Measurements from ENCODE around the gene DOCK3. TPM values are rescaled to one million over a fixed set of nuclear protein-coding genes. Genes with fewer than 3 reads are reported as not detected.

Gene DOCK3
- total RNA-seq, 2 experiments from 2014 or later: 0.93 to 1.1 TPM

DNA sequence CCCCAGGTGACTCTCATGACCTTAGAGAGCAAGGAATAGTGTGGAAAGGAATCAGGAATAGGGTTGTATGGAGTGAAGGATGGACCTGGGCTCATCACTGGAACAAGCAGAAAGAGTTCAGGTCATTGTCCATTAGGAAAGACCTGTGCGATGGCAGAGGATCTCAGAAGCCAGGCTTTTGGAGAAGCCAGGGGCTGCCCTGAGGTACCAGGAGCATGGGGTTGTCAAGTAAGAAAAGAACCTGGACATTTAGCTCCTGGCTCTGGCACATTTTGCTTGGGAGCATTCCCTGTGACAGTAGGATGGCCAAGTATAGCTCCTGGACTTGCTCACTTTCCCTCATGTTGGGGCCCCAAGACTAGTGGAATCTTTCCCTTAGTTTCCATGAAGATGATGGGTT is 657.4 kb downstream of the DOCK3 start:
- TF ChIP-seq, protein P1, sequence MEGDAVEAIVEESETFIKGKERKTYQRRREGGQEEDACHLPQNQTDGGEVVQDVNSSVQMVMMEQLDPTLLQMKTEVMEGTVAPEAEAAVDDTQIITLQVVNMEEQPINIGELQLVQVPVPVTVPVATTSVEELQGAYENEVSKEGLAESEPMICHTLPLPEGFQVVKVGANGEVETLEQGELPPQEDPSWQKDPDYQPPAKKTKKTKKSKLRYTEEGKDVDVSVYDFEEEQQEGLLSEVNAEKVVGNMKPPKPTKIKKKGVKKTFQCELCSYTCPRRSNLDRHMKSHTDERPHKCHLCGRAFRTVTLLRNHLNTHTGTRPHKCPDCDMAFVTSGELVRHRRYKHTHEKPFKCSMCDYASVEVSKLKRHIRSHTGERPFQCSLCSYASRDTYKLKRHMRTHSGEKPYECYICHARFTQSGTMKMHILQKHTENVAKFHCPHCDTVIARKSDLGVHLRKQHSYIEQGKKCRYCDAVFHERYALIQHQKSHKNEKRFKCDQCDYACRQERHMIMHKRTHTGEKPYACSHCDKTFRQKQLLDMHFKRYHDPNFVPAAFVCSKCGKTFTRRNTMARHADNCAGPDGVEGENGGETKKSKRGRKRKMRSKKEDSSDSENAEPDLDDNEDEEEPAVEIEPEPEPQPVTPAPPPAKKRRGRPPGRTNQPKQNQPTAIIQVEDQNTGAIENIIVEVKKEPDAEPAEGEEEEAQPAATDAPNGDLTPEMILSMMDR (IDR thresholded peaks at IDR 0.05): no peak
- Histone ChIP-seq H3K4me3 (ENCODE audit: low read length) (no peak overlapping the region), H3K27me3 (ENCODE audit: control insufficient read depth in 1 of 2, insufficient read depth in 2 of 2, low read length in 2 of 2) (no peaks in the 10 kb centered on the region), H3K9me3 (ENCODE audit: control insufficient read depth in 1 of 2, insufficient read depth in 1 of 2, low read length in 2 of 2) (no peaks in the 10 kb centered on the region), H3K27ac (ENCODE audit: low read depth in 1 of 2, low read length in 2 of 2) (no peak overlapping the region), H3K4me1 (ENCODE audit: insufficient read depth, low read length) (no peaks in the 10 kb centered on the region), H3K36me3 (ENCODE audit: insufficient read depth, low read length) (no peaks in the 10 kb centered on the region)
- CTCF ChIA-PET: no interaction called here
- POLR2A ChIA-PET: no interaction called here
- H3K27ac Mint-ChIP-seq: no peak overlapping the region
- no peak for ATAC-seq (ENCODE audit: poor library complexity)
- no peaks in the 10 kb centered on the region for H3K4me1 Mint-ChIP-seq (ENCODE audit: low read depth)
- H3K4me3 Mint-ChIP-seq: no peak overlapping the region
- no peaks in the 10 kb centered on the region for H3K36me3 Mint-ChIP-seq (ENCODE audit: low read depth)
- H3K27me3 Mint-ChIP-seq: no peaks in the 10 kb centered on the region
- H3K9me3 Mint-ChIP-seq: no peaks in the 10 kb centered on the region
- DNase-seq: no peak
- intact Hi-C loops (cut with DNase I, micrococcal nuclease): no loop called here

DNA sequence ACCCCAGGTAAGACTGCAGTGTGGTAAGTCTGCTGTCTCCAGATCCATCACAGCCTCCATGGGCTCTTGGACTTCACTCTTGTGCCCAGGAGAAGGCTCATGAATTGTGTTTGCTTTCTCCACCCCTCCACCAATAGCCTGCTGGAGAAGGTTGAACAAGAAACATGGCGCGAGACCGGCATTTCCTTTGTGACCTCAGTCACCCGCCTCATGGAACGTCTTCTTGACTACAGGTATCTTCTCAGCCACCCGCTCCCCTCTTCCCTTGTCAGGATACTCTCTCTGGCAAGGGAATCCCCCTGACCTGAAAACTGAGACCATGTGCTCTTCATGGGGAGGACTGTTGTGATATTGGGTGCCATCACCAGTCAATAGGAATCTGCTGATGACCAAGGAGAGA is 658.3 kb downstream of the DOCK3 start:
- no peaks in the 10 kb centered on the region for H3K36me3 ChIP-seq (ENCODE audit: insufficient read depth, low read length)
- H3K4me1 Mint-ChIP-seq (ENCODE audit: low read depth): no peaks in the 10 kb centered on the region
- no peak overlapping the region for H3K27ac Mint-ChIP-seq
- POLR2A ChIA-PET: interaction anchor here (0.7 kb wide), 1 partner anchor 52 kb away, joined by 3 read pairs; the partner anchor contains the start of gene MANF
- H3K27me3 Mint-ChIP-seq: no peaks in the 10 kb centered on the region
- no peak overlapping the region for H3K4me3 ChIP-seq (ENCODE audit: low read length)
- H3K4me3 Mint-ChIP-seq: no peak overlapping the region
- CTCF ChIA-PET: interaction anchor here (0.9 kb wide), 1 partner anchor 9 kb away, joined by 3 read pairs; no protein-coding TSS in a partner anchor
- DNase-seq (no peak), ATAC-seq (ENCODE audit: poor library complexity) (no peak)
- intact Hi-C loops (cut with DNase I, micrococcal nuclease): no loop called here
- no peaks in the 10 kb centered on the region for H3K4me1 ChIP-seq (ENCODE audit: insufficient read depth, low read length)
- TF ChIP-seq, protein P1 (IDR thresholded peaks at IDR 0.05): no peak
- H3K9me3 Mint-ChIP-seq: no peaks in the 10 kb centered on the region
- no peaks in the 10 kb centered on the region for H3K36me3 Mint-ChIP-seq (ENCODE audit: low read depth)
- H3K9me3 ChIP-seq (ENCODE audit: control insufficient read depth in 1 of 2, insufficient read depth in 1 of 2, low read length in 2 of 2): no peaks in the 10 kb centered on the region
- H3K27ac ChIP-seq (ENCODE audit: low read depth in 1 of 2, low read length in 2 of 2): no peak overlapping the region
- H3K27me3 ChIP-seq (ENCODE audit: control insufficient read depth in 1 of 2, insufficient read depth in 2 of 2, low read length in 2 of 2): no peaks in the 10 kb centered on the region

DNA sequence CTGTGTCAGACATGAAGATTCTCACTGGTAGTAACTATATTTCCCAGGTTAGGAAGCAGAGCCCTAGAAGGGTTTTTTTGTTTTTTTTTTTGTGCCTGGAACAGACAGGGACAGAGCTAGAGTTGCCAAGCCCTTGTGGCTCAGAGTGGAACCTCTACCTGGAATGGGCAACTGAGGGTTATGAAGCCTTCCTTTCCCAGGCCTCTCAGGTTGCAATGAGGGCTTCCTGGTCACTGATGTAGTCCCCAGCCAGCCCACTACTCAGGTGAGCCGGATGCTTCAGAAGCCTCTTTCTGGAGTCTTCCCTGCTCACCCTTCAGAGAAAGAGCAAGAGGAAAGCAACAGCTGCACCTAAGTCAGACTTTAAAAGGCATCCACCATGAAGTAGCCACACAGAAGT is 661.5 kb downstream of the DOCK3 start:
- H3K27ac Mint-ChIP-seq: no peak overlapping the region
- no peak overlapping the region for H3K4me3 Mint-ChIP-seq
- no peaks in the 10 kb centered on the region for H3K9me3 Mint-ChIP-seq
- TF ChIP-seq, protein P1 (IDR thresholded peaks at IDR 0.05): no peak
- H3K4me3 ChIP-seq (ENCODE audit: low read length): no peak overlapping the region
- no peaks in the 10 kb centered on the region for H3K36me3 Mint-ChIP-seq (ENCODE audit: low read depth)
- ChIA-PET CTCF (no interaction called here), POLR2A (interaction anchor here (0.6 kb wide), 1 partner anchor 881 kb away, joined by 3 read pairs; no protein-coding TSS in a partner anchor)
- H3K27me3 ChIP-seq (ENCODE audit: control insufficient read depth in 1 of 2, insufficient read depth in 2 of 2, low read length in 2 of 2): no peaks in the 10 kb centered on the region
- H3K9me3 ChIP-seq (ENCODE audit: control insufficient read depth in 1 of 2, insufficient read depth in 1 of 2, low read length in 2 of 2): no peaks in the 10 kb centered on the region
- H3K27me3 Mint-ChIP-seq: no peaks in the 10 kb centered on the region
- H3K4me1 Mint-ChIP-seq (ENCODE audit: low read depth): no peaks in the 10 kb centered on the region
- no peaks in the 10 kb centered on the region for H3K36me3 ChIP-seq (ENCODE audit: insufficient read depth, low read length)
- no peak overlapping the region for H3K27ac ChIP-seq (ENCODE audit: low read depth in 1 of 2, low read length in 2 of 2)
- no peak for DNase-seq
- no peak for ATAC-seq (ENCODE audit: poor library complexity)
- H3K4me1 ChIP-seq (ENCODE audit: insufficient read depth, low read length): no peaks in the 10 kb centered on the region
- intact Hi-C loops (cut with DNase I, micrococcal nuclease): no loop called here
